ENCODE results near the gene CDK4.

Gene CDK4

DNA sequence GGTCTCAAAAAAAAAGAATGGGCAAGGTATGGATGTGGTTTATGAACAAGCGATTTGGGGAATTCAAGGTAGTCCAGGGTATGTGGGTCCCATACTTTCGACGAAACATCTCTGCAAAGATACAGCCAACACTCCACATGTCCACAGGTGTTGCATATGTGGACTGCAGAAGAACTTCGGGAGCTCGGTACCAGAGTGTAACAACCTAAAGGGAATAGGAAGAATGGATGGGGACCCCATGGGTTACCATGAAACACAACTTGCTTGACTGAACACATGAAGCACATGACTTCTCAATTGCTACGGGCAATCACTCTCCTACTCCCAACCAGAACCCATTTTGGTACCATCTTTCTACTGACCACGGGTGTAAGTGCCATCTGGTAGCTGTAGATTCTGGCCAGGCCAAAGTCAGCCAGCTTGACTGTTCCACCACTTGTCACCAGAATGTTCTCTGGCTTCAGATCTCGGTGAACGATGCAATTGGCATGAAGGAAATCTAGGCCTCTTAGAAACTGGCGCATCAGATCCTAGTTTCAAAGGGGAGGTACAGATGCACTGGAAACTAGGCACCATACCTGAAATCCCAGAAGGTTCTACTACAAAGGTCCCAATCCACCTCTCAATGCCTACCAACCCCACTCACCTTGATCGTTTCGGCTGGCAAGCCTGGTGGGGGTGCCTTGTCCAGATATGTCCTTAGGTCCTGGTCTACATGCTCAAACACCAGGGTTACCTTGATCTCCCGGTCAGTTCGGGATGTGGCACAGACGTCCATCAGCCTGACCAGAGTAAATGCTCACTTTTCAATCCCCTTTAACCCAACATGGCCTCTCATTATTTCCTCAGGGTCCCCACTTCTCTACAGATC lies 1.3 kb downstream of the CDK4 start:
- H3K9ac ChIP-seq (ENCODE audit: low read depth in 1 of 2, low read length in 2 of 2) = peak overlapping the region; percentile 88 to 89
- H3K27me3 ChIP-seq (ENCODE audit: control insufficient read depth in 2 of 2, insufficient read depth in 2 of 2, low read length in 2 of 2) = no peaks in the 10 kb centered on the region
- H3K4me1 ChIP-seq (ENCODE audit: control insufficient read depth in 2 of 2, insufficient read depth in 2 of 2, low read length in 2 of 2) = peaks cover 31 to 32% of the 10 kb centered on the region in 2 donors
- no peak overlapping the region for H3K27ac ChIP-seq (ENCODE audit: low read depth in 2 of 2, low read length in 2 of 2)
- H3K9me3 ChIP-seq (ENCODE audit: control insufficient read depth in 2 of 2, low read length in 2 of 2) = no peaks in the 10 kb centered on the region
- peaks cover 26 to 29% of the 10 kb centered on the region in 2 donors for H3K36me3 ChIP-seq (ENCODE audit: control insufficient read depth in 2 of 2, insufficient read depth in 2 of 2, low read length in 2 of 2)
- H3K4me3 ChIP-seq (ENCODE audit: low read length in 2 of 2) = peak overlapping the region in 1 of 2 donors; percentile 89

DNA sequence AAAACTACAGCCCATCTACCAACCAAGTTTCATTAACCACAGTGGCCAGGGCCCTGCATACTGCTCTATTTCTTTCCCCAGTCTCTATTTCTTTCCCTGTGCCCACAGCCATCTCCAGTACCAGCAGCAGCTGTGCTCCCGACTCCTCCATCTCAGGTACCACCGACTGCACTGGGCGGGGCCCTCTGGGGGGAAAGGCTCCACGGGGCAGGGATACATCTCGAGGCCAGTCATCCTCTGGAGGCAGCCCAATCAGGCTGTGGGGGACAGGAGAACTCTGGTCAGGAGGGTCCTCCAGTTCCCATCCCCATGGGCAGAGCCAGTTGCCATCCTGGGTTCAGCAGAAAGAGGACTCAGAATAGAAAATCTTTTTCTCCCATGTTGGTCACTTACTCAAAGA lies 3.0 kb downstream of the CDK4 start:
- Histone ChIP-seq H3K27me3 (ENCODE audit: control insufficient read depth in 2 of 2, insufficient read depth in 2 of 2, low read length in 2 of 2) (no peaks in the 10 kb centered on the region), H3K9ac (ENCODE audit: low read depth in 1 of 2, low read length in 2 of 2) (no peak overlapping the region), H3K4me3 (ENCODE audit: low read length in 2 of 2) (no peak overlapping the region), H3K36me3 (ENCODE audit: control insufficient read depth in 2 of 2, insufficient read depth in 2 of 2, low read length in 2 of 2) (peaks cover 26 to 29% of the 10 kb centered on the region in 2 donors), H3K4me1 (ENCODE audit: control insufficient read depth in 2 of 2, insufficient read depth in 2 of 2, low read length in 2 of 2) (peaks cover 33 to 34% of the 10 kb centered on the region in 2 donors), H3K9me3 (ENCODE audit: control insufficient read depth in 2 of 2, low read length in 2 of 2) (no peaks in the 10 kb centered on the region), H3K27ac (ENCODE audit: low read depth in 2 of 2, low read length in 2 of 2) (no peak overlapping the region)

DNA sequence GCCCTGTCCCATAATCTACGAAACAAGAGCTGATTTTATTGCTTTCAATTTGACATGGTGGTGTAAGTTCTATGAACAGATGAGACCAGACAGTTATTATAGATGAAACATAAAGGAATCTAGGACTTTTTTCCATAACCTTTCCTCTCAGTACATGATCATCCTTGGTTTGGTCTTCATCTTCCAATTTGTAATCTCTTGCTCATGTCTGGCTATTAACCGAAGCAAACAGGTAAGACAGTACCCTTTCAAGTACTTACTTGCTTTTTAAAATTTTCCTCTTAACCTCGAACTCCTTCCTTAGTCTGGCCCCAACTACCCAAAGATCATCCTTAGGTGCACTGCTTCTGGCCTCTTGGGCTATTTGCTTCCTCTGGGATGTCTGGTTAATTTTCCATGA lies 6.1 kb downstream of the CDK4 start:
- H3K27ac ChIP-seq (ENCODE audit: low read depth in 2 of 2, low read length in 2 of 2) = no peak overlapping the region
- no peaks in the 10 kb centered on the region for H3K9me3 ChIP-seq (ENCODE audit: control insufficient read depth in 2 of 2, low read length in 2 of 2)
- H3K27me3 ChIP-seq (ENCODE audit: control insufficient read depth in 2 of 2, insufficient read depth in 2 of 2, low read length in 2 of 2) = peaks cover 0 to 12% of the 10 kb centered on the region in 2 donors
- peak overlapping the region; percentile 81 to 98 for H3K4me3 ChIP-seq (ENCODE audit: low read length in 2 of 2)
- peaks cover 15 to 16% of the 10 kb centered on the region in 2 donors for H3K4me1 ChIP-seq (ENCODE audit: control insufficient read depth in 2 of 2, insufficient read depth in 2 of 2, low read length in 2 of 2)
- peaks cover 26 to 29% of the 10 kb centered on the region in 2 donors for H3K36me3 ChIP-seq (ENCODE audit: control insufficient read depth in 2 of 2, insufficient read depth in 2 of 2, low read length in 2 of 2)
- no peak overlapping the region for H3K9ac ChIP-seq (ENCODE audit: low read depth in 1 of 2, low read length in 2 of 2)

DNA sequence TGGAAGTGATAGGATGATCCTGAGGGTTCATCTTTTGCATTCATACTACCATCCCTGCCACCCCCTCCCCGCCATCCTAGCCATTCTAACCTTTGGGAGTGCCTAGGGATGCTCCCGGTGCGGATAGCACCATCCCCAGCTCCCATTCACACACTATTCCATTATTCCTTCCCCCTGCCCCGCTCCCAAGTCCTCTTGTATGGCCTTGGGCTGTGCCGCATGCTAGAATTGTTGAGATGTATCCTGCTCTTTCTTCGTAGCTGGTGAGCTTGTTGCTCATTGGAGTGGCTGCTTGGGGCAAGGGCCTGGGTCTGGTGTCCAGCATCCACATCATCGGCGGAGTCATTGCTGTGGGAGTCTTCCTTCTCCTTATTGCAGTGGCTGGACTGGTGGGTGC lies 6.6 kb downstream of the CDK4 start:
- H3K27ac ChIP-seq (ENCODE audit: low read depth in 2 of 2, low read length in 2 of 2) = peak overlapping the region; percentile 91 to 93
- H3K4me3 ChIP-seq (ENCODE audit: low read length in 2 of 2) = peak overlapping the region; percentile 81 to 98
- peaks cover 14 to 16% of the 10 kb centered on the region in 2 donors for H3K4me1 ChIP-seq (ENCODE audit: control insufficient read depth in 2 of 2, insufficient read depth in 2 of 2, low read length in 2 of 2)
- H3K9me3 ChIP-seq (ENCODE audit: control insufficient read depth in 2 of 2, low read length in 2 of 2) = no peaks in the 10 kb centered on the region
- peaks cover 23 to 26% of the 10 kb centered on the region in 2 donors for H3K36me3 ChIP-seq (ENCODE audit: control insufficient read depth in 2 of 2, insufficient read depth in 2 of 2, low read length in 2 of 2)
- peaks cover 0 to 17% of the 10 kb centered on the region in 2 donors for H3K27me3 ChIP-seq (ENCODE audit: control insufficient read depth in 2 of 2, insufficient read depth in 2 of 2, low read length in 2 of 2)
- H3K9ac ChIP-seq (ENCODE audit: low read depth in 1 of 2, low read length in 2 of 2) = peak overlapping the region; percentile 92 to 100

DNA sequence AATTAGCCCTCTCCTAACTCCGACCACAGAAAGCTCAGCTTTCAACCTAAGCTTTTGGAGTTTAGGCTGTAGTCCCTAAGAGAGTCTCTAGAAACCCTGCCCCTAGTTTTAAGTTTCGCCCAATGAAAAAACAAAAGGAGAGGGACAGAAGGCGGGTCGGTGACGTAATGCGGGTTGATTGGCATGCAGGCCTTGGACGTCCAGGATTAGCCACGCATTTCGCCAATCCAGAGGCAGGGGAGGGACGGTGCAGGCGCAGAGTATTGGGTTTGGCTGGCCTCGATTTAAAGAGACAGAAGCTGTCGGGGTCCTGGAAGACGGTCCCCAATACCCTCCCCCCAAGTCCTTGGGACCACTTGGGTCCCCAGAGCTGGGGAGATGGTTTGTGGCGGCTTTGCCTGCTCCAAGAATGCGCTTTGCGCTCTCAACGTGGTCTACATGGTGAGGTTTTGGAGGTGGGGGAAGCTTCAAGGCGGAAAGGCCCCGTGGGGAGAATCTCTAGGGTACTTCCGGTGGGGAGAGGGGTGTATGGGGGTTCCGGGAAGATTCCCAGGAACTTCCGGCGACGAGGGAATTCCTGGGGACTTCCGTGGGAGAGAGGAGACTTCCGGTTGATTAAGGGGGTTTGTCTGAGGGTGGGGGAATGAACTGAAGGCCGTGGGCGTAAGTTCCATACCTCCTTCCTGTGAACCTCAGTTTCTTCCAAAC lies 7.2 kb downstream of the CDK4 start, which contains the start of gene TSPAN31:
Gene TSPAN31 (plus strand): TSS at position 263 of the 708 bp plus-strand sequence. CDS start 116 bp downstream, at position 379.
- H3K36me3 ChIP-seq (ENCODE audit: control insufficient read depth in 2 of 2, insufficient read depth in 2 of 2, low read length in 2 of 2) = peaks cover 20 to 26% of the 10 kb centered on the region in 2 donors
- peaks cover 14 to 16% of the 10 kb centered on the region in 2 donors for H3K4me1 ChIP-seq (ENCODE audit: control insufficient read depth in 2 of 2, insufficient read depth in 2 of 2, low read length in 2 of 2)
- H3K9ac ChIP-seq (ENCODE audit: low read depth in 1 of 2, low read length in 2 of 2) = peak within 1 kb of the TSS; percentile 92 to 100
- H3K27me3 ChIP-seq (ENCODE audit: control insufficient read depth in 2 of 2, insufficient read depth in 2 of 2, low read length in 2 of 2) = peaks cover 0 to 17% of the 10 kb centered on the region in 2 donors
- H3K9me3 ChIP-seq (ENCODE audit: control insufficient read depth in 2 of 2, low read length in 2 of 2) = no peaks in the 10 kb centered on the region
- H3K4me3 ChIP-seq (ENCODE audit: low read length in 2 of 2) = peak within 1 kb of the TSS; percentile 81 to 98
- peak within 1 kb of the TSS; percentile 91 to 93 for H3K27ac ChIP-seq (ENCODE audit: low read depth in 2 of 2, low read length in 2 of 2)

DNA sequence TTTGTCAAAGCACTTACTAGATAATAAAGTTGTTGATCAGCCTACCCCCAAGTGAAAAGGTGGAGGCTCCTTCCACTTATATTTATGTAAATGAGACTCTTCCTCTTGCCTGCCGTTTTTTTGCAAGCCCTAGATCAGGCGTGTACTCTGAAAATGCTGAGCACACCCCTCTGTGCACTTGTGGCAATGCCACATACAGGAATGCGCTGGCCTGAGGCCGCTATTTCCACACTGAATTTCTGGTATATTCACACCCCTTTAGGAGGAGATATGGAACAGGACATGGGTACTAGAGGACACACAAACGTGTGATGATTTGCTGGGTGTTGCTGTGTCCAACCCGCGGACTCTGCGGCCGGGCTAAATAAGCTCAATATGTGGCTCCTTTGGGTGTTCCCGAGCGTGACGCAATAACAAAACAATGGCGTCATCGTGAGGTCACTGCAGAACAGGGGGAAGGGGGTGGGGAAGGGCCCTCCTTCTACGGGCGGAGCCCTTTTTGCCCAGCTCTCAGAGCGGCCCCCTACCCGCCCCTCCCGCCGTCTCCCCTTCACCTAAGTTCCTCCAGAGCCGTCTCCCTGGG lies 7.8 kb downstream of the CDK4 start:
- peak overlapping the region; percentile 92 to 100 for H3K9ac ChIP-seq (ENCODE audit: low read depth in 1 of 2, low read length in 2 of 2)
- peaks cover 3 to 23% of the 10 kb centered on the region in 2 donors for H3K27me3 ChIP-seq (ENCODE audit: control insufficient read depth in 2 of 2, insufficient read depth in 2 of 2, low read length in 2 of 2)
- H3K4me3 ChIP-seq (ENCODE audit: low read length in 2 of 2) = peak overlapping the region; percentile 81 to 98
- H3K4me1 ChIP-seq (ENCODE audit: control insufficient read depth in 2 of 2, insufficient read depth in 2 of 2, low read length in 2 of 2) = peaks cover 14 to 16% of the 10 kb centered on the region in 2 donors
- no peaks in the 10 kb centered on the region for H3K9me3 ChIP-seq (ENCODE audit: control insufficient read depth in 2 of 2, low read length in 2 of 2)
- peak overlapping the region; percentile 91 to 93 for H3K27ac ChIP-seq (ENCODE audit: low read depth in 2 of 2, low read length in 2 of 2)
- H3K36me3 ChIP-seq (ENCODE audit: control insufficient read depth in 2 of 2, insufficient read depth in 2 of 2, low read length in 2 of 2) = peaks cover 19 to 20% of the 10 kb centered on the region in 2 donors

DNA sequence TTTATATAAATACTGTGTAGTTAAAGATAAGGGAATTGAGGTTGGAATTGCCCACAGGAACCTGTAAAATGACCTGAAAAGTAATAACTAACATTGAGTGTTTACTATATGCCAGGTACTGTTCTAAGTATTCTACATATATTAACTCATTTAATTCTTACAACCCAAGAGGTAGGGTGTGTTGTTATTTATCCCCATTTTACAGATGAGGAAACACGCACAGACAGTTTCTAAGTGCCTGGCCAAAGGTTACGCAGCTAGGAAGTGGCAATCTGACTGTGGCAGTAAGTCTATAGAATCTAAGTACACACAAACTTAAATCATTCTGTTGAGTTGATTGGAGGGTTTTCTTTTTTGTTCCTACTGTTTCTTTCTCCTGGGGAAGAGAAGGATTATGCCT lies 8.3 kb downstream of the CDK4 start:
- peaks cover 14 to 15% of the 10 kb centered on the region in 2 donors for H3K36me3 ChIP-seq (ENCODE audit: control insufficient read depth in 2 of 2, insufficient read depth in 2 of 2, low read length in 2 of 2)
- peaks cover 14 to 16% of the 10 kb centered on the region in 2 donors for H3K4me1 ChIP-seq (ENCODE audit: control insufficient read depth in 2 of 2, insufficient read depth in 2 of 2, low read length in 2 of 2)
- H3K4me3 ChIP-seq (ENCODE audit: low read length in 2 of 2) = peak overlapping the region in 1 of 2 donors; percentile 98
- H3K9me3 ChIP-seq (ENCODE audit: control insufficient read depth in 2 of 2, low read length in 2 of 2) = no peaks in the 10 kb centered on the region
- no peak overlapping the region for H3K9ac ChIP-seq (ENCODE audit: low read depth in 1 of 2, low read length in 2 of 2)
- H3K27me3 ChIP-seq (ENCODE audit: control insufficient read depth in 2 of 2, insufficient read depth in 2 of 2, low read length in 2 of 2) = peaks cover 6 to 28% of the 10 kb centered on the region in 2 donors
- no peak overlapping the region for H3K27ac ChIP-seq (ENCODE audit: low read depth in 2 of 2, low read length in 2 of 2)

DNA sequence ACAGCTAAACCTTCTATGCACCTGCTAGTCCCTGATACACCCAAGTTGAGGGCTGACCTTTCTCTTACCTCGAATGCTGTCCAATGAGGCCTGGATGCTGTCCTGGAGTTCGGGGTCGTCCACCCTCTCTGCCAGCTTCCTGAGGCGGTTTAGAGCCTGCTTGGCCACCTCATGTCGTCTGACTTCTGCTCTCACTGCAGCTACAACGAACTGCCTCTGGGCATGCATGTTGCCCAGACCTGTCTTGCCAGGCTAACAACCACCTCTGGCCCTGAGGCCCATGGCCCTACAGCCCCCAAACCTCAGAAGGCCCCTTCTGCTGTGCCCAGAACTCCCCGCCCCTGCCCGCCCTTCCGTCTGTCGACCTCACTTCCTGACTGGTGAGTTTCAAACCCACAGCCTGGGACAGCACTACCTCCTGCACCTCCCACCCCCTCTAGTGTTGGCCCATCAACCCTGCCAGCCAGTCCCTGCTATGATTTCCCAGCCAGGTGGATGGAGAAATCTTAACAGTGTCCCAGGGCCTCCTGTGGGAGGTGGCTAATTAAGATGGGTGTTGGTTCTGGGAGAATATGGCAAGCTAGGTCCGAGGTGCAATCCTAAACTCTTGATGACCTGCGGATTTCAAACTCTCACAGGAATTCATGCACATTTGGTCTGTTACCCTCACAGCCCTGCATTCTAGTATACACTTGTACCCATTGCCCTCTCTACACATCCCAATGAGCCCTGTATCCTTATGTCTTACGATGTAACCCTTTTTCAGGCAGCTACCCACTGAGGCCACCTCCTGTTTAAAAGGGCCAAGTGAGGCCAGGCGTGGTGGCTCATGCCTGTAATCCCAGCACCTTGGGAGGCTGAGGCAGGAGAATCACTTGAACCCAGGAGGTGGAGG lies 10.0 kb downstream of the CDK4 start:
- peaks cover 16% of the 10 kb centered on the region in 2 donors for H3K4me1 ChIP-seq (ENCODE audit: control insufficient read depth in 2 of 2, insufficient read depth in 2 of 2, low read length in 2 of 2)
- peak overlapping the region; percentile 43 to 45 for H3K27ac ChIP-seq (ENCODE audit: low read depth in 2 of 2, low read length in 2 of 2)
- no peaks in the 10 kb centered on the region for H3K9me3 ChIP-seq (ENCODE audit: control insufficient read depth in 2 of 2, low read length in 2 of 2)
- peaks cover 8 to 32% of the 10 kb centered on the region in 2 donors for H3K27me3 ChIP-seq (ENCODE audit: control insufficient read depth in 2 of 2, insufficient read depth in 2 of 2, low read length in 2 of 2)
- H3K9ac ChIP-seq (ENCODE audit: low read depth in 1 of 2, low read length in 2 of 2) = peak overlapping the region; percentile 5 to 27
- H3K4me3 ChIP-seq (ENCODE audit: low read length in 2 of 2) = peak overlapping the region; percentile 44 to 80
- peaks cover 4 to 5% of the 10 kb centered on the region in 2 donors for H3K36me3 ChIP-seq (ENCODE audit: control insufficient read depth in 2 of 2, insufficient read depth in 2 of 2, low read length in 2 of 2)

DNA sequence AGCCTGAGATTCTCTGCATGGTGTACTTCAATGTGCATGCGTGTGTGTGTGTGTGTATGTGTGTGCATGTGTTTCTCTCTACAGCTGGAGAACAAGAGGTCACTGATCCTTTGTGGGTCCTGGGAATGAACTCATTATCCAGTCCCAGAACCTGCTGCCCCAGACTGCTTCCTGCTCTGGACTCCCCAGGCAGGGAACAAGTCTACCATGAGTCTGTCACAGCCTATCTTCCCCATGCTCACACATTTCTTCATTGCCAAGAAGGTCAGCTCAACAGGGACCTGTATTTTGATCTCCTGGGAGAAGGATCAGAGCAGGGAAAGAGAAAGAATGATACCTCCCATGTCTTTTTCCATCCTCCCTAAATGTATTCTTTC lies 10.7 kb downstream of the CDK4 start:
- no peaks in the 10 kb centered on the region for H3K36me3 ChIP-seq (ENCODE audit: control insufficient read depth in 2 of 2, insufficient read depth in 2 of 2, low read length in 2 of 2)
- no peaks in the 10 kb centered on the region for H3K9me3 ChIP-seq (ENCODE audit: control insufficient read depth in 2 of 2, low read length in 2 of 2)
- H3K27ac ChIP-seq (ENCODE audit: low read depth in 2 of 2, low read length in 2 of 2) = peak overlapping the region in 1 of 2 donors; percentile 45
- peak overlapping the region; percentile 5 to 27 for H3K9ac ChIP-seq (ENCODE audit: low read depth in 1 of 2, low read length in 2 of 2)
- peaks cover 16 to 17% of the 10 kb centered on the region in 2 donors for H3K4me1 ChIP-seq (ENCODE audit: control insufficient read depth in 2 of 2, insufficient read depth in 2 of 2, low read length in 2 of 2)
- H3K4me3 ChIP-seq (ENCODE audit: low read length in 2 of 2) = peak overlapping the region; percentile 44 to 80
- H3K27me3 ChIP-seq (ENCODE audit: control insufficient read depth in 2 of 2, insufficient read depth in 2 of 2, low read length in 2 of 2) = peaks cover 14 to 36% of the 10 kb centered on the region in 2 donors

All from mucosa of rectum (tissue), 2 donors.